IPS DF 6.9 (cell line): ENCODE results near the gene CORO1C.
"Not testable (repeated sequence)": the region's sequence is repeated elsewhere in the genome, so short reads cannot be mapped to it uniquely, and the experiment has no call there.

Experiments used
- DNase-seq: peaks from one replicate; pipeline ENCODE4 v3.0.0-alpha.2; 2013; ENCODE audit warnings: low read depth, low spot score
- H3K27ac ChIP-seq: one replicate; pipeline ENCODE4 v1.5.1; 2013; ENCODE audit warnings: low read length, control low read depth
- H3K27me3 ChIP-seq: 2 replicates; pipeline ENCODE4 v1.6.1; 2013; ENCODE audit warnings: mild to moderate bottlenecking, low read length; ENCODE audit not compliant: control insufficient read depth, insufficient read depth
- H3K36me3 ChIP-seq: 2 replicates; pipeline ENCODE4 v1.6.1; 2013; ENCODE audit warnings: low read length; ENCODE audit not compliant: control insufficient read depth, insufficient read depth
- H3K4me1 ChIP-seq: 2 replicates; pipeline ENCODE4 v1.6.1; 2013; ENCODE audit warnings: low read length; ENCODE audit not compliant: control insufficient read depth, insufficient read depth
- H3K4me3 ChIP-seq: 2 replicates; pipeline ENCODE4 v1.5.1; 2013; ENCODE audit warnings: mild to moderate bottlenecking, low read length
- H3K9me3 ChIP-seq: 2 replicates; pipeline ENCODE4 v1.6.1; 2013; ENCODE audit warnings: low read length, inconsistent platforms; ENCODE audit not compliant: control insufficient read depth, insufficient read depth
- WGBS: extraction: QIAGEN DNeasy Blood & Tissue Kit; methylation state at CpG from one replicate; pipeline ENCODE4 v1.1.7; 2013; ENCODE audit warnings: mixed read lengths, missing lambda C conversion rate; ENCODE audit not compliant: insufficient read length, insufficient coverage; 5-methylcytosine and 5-hydroxymethylcytosine counted together

Gene CORO1C

GRCh38 chr12:108663324-108664015, 67.8 kb downstream of the CORO1C start:
- Histone ChIP-seq H3K36me3 (peaks cover 3% of the 10 kb centered on the region; the same call in 1 of the 2 replicates), H3K4me3 (no peak overlapping the region), H3K27ac (no peak overlapping the region), H3K27me3 (no peaks in the 10 kb centered on the region), H3K4me1 (peaks cover 2% of the 10 kb centered on the region; the same call in 1 of the 2 replicates), H3K9me3 (no peaks in the 10 kb centered on the region)
- no peak for DNase-seq
- no CpG with 5 or more reads among the region's 4 CpGs for WGBS

GRCh38 chr12:108658115-108658514, 73.2 kb downstream of the CORO1C start:
- WGBS: no CpG with 5 or more reads among the region's 4 CpGs
- not testable (repeated sequence) for DNase-seq, H3K4me3 ChIP-seq, H3K27ac ChIP-seq, H3K27me3 ChIP-seq, H3K9me3 ChIP-seq, H3K36me3 ChIP-seq, H3K4me1 ChIP-seq

GRCh38 chr12:108657130-108657745, 74.1 kb downstream of the CORO1C start:
- peaks cover 8% of the 10 kb centered on the region; the same call in 1 of the 2 replicates for H3K36me3 ChIP-seq
- H3K4me1 ChIP-seq: peaks cover 5% of the 10 kb centered on the region; the same call in 1 of the 2 replicates
- no peak overlapping the region for H3K27ac ChIP-seq
- H3K27me3 ChIP-seq: no peaks in the 10 kb centered on the region
- DNase-seq: no peak
- H3K4me3 ChIP-seq: no peak overlapping the region
- H3K9me3 ChIP-seq: no peaks in the 10 kb centered on the region
- no CpG with 5 or more reads among the region's 10 CpGs for WGBS

DNA sequence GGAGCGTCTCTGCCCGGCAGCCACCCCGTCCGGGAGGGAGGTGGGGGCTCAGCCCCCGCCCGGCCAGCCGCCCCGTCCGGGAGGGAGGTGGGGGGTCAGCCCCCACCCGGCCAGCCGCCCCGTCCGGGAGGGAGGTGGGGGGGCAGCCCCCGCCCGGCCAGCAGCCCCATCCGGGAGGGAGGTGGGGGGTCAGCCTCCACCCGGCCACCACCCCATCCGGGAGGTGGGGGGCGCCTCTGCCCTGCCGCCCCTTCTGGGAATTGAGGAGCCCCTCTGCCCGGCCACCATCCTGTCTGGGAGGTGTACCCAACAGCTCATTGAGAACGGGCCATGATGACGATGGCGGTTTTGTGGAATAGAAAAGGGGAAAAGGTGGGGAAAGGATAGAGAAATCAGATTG, 75.1 kb downstream of the CORO1C start:
- H3K4me1 ChIP-seq, H3K4me3 ChIP-seq, H3K27ac ChIP-seq, DNase-seq, H3K9me3 ChIP-seq, H3K36me3 ChIP-seq, H3K27me3 ChIP-seq: not testable (repeated sequence)
- no CpG with 5 or more reads among the region's 24 CpGs for WGBS

DNA sequence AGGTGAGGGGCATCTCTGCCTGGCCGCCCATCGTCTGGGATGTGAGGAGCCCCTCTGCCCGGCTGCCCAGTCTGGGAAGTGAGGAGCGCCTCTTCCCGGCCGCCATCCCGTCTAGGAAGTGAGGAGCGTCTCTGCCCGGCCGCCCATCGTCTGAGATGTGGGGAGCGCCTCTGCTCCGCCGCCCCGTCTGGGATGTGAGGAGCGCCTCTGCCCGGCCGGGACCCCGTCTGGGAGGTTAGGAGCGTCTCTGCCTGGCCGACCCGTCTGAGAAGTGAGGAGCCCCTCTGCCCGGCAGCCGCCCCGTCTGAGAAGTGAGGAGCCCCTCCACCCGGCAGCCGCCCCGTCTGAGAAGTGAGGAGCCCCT, 75.5 kb downstream of the CORO1C start:
- not testable (repeated sequence) for H3K27ac ChIP-seq, H3K36me3 ChIP-seq, H3K4me1 ChIP-seq, H3K4me3 ChIP-seq, H3K9me3 ChIP-seq, H3K27me3 ChIP-seq, DNase-seq
- no CpG with 5 or more reads among the region's 28 CpGs for WGBS

GRCh38 chr12:108654622-108655021, 76.7 kb downstream of the CORO1C start:
- no CpG with 5 or more reads among the region's 9 CpGs for WGBS
- H3K27ac ChIP-seq, H3K9me3 ChIP-seq, H3K27me3 ChIP-seq, H3K4me1 ChIP-seq, H3K36me3 ChIP-seq, DNase-seq, H3K4me3 ChIP-seq: not testable (repeated sequence)

GRCh38 chr12:108653922-108654321, 77.4 kb downstream of the CORO1C start:
- DNase-seq: no peak
- Histone ChIP-seq H3K27me3 (no peaks in the 10 kb centered on the region), H3K4me1 (peaks cover 5% of the 10 kb centered on the region; the same call in 1 of the 2 replicates), H3K27ac (no peak overlapping the region), H3K9me3 (no peaks in the 10 kb centered on the region), H3K36me3 (peaks cover 8% of the 10 kb centered on the region; the same call in 1 of the 2 replicates), H3K4me3 (no peak overlapping the region)
- WGBS: no CpG with 5 or more reads among the region's 3 CpGs

DNA sequence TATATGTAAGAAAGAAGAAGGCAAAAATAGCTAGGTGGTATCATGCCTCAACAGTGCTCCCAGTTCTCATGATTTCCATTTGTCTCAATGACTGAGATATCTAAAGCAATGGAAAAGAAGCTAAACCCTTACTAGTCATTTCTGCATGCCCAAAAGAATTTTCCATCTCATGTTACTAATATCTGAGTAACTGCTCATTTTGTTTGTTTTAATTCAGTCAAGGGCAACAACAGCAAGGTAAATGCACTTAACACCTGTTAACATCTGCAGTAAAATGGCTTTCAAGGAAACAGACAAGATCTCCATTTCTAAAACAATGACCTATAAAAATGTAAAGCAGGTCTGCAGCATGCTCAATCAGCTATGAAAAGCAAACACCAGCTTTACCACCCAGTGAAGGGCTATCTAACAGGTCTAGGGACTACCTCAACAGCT, 78.2 kb downstream of the CORO1C start:
- no peak overlapping the region for H3K4me3 ChIP-seq
- H3K27ac ChIP-seq: no peak overlapping the region
- H3K27me3 ChIP-seq: no peaks in the 10 kb centered on the region
- H3K36me3 ChIP-seq: peaks cover 7% of the 10 kb centered on the region; the same call in 1 of the 2 replicates
- no peaks in the 10 kb centered on the region for H3K9me3 ChIP-seq
- H3K4me1 ChIP-seq: peaks cover 5% of the 10 kb centered on the region; the same call in 1 of the 2 replicates
- no peak for DNase-seq

- no peaks in the 10 kb centered on the region for H3K27me3 ChIP-seq
- peaks cover 3% of the 10 kb centered on the region; the same call in 1 of the 2 replicates for H3K36me3 ChIP-seq
- DNase-seq: no peak
- H3K27ac ChIP-seq: no peak overlapping the region
- no CpG with 5 or more reads among the region's 2 CpGs for WGBS
- H3K9me3 ChIP-seq: no peaks in the 10 kb centered on the region
- H3K4me1 ChIP-seq: peaks cover 5% of the 10 kb centered on the region
- H3K4me3 ChIP-seq: no peak overlapping the region
These were observed 81.2 kb downstream of the CORO1C start for GRCh38 chr12:108650083-108650482.

DNA sequence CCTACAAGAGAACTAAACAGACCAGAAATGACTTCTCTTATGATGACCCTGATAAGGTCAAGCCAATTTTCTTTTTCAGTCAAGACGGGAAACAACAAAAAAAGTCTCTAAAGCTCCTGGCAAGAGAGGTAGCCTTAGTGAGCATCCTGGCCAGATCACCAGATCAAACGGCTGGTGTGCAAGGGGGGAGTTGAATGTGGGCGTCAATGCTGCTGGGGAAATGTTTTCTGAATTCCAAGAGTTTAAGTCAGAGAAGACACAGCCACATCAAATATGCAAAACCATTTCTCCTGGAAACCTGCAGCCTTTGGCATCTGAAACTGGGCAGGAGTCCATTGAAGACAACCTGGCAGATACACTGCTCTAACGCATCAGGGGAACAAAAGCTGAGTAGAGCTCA, 81.6 kb downstream of the CORO1C start:
- no peak for DNase-seq
- Histone ChIP-seq H3K27ac (no peak overlapping the region), H3K9me3 (no peaks in the 10 kb centered on the region), H3K4me1 (peaks cover 5% of the 10 kb centered on the region), H3K27me3 (no peaks in the 10 kb centered on the region), H3K4me3 (no peak overlapping the region), H3K36me3 (peaks cover 3% of the 10 kb centered on the region; the same call in 1 of the 2 replicates)
- WGBS: no CpG with 5 or more reads among the region's 4 CpGs

- H3K36me3 ChIP-seq: peaks cover 3% of the 10 kb centered on the region; the same call in 1 of the 2 replicates
- no CpG with 5 or more reads among the region's 6 CpGs for WGBS
- no peak overlapping the region for H3K4me3 ChIP-seq
- H3K4me1 ChIP-seq: peaks cover 5% of the 10 kb centered on the region
- H3K9me3 ChIP-seq: no peaks in the 10 kb centered on the region
- no peak overlapping the region for H3K27ac ChIP-seq
- no peaks in the 10 kb centered on the region for H3K27me3 ChIP-seq
- DNase-seq: no peak
These were observed 82.2 kb downstream of the CORO1C start for GRCh38 chr12:108649126-108649525.
